Measurements from ENCODE around the gene COLEC11.
"Not testable (repeated sequence)": the region's sequence is repeated elsewhere in the genome, so short reads cannot be mapped to it uniquely, and the experiment has no call there.

COLEC11 gene

DNA sequence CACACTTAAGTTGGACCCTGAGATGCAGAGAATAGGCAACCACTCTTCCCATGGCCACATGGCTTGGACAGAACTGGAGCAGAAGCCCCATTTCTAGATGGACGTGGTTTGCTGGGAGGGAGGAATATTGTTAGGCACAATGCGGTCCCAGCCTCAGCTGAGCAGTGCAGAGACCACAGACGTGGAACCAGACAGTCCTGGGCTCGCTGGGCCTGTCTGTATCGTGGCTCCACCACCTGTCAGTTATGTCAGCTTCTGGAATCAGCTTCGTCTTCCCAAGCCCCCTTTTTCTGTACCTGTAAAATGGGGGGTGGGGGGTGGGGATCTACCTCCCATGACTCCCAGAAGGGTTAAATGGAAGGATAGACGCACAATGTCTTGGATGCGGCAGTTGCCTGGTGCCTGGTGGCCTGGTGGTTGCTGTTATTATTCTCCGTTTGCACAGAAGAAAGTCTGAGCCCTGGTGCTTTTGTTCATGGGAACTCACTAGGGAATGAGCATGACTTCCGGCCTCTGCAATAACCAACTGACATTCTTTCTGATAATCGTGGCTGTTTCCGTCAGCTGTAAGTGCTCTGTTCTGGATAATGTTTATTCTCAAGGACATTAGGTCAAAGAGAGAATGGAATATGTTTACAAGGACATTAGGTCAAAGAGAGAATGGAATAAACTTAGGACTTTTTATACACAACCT, 31.4 kb downstream of the COLEC11 start:
- no peak for DNase-seq

GRCh38 chr2:3626812-3627499, 32.0 kb downstream of the COLEC11 start:
- DNase-seq, result no peak

DNA sequence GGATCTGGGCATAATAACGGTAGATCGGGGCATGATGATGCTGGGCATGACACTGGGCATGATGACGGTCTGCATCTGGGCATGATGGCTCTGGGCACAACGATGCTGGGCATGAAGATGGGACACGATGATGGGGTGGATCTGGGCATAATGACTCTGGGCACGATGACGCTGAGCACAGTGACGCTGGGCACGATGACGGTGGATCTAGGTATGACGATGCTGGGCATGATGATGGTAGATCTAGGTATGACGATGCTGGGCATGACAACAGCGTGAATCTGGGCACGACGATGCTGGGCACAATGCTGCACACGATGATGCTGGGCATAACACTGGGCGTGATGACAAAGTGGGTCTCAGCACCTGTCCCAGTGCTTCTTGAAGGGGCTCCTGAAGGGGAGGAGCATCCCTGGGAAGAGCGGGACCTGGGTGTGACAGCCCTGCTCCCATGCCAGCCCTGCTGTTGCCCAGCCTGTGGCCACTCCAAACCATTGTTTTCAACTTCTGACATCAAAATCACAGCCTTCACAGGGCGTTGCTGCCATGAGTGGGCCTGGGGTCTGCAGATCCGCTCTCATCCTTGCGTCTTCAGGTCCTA, 32.7 kb downstream of the COLEC11 start:
- DNase-seq, result no peak

DNA sequence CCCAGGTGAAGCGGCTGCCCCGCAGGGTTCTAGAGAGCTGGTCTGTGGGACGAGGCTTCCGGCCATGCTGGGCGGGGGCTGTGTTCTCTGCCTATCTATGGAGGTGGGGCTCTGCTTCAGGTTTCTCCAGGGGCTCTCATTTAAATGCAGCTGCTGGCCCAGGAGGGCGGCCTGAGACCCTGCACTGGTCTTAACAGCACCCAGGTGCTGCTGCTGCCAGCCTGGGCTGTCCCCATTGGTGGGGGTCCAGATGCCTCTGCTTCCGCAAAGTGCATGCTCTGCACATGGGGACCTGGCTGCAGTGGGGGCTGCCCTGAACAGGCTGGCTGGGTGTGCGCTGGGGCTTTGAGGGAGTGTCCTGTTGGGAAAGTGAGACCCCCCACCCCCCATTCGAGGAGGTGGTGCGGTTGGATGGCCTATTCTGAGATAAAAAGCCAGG, 33.3 kb downstream of the COLEC11 start:
- DNase-seq, result no peak

DNA sequence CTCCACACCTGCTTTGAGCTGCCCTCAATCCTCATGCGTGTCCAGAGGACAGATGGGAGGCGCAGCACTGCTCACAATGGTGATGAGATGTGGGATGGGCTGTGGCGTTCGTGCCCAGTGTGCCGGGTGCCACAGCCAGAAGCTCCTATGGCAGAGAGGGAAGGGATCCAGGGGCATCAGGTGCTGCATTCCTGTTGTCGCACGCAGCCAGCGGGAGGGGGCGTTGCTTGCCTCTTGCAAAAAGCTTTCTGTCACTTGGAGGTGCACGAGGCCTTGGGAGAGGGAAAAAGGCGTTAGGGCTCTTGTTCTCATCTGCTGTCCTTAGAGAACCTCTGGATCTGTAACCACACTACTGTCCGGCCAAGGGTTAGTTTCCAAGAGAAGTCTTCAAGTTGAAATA, 33.9 kb downstream of the COLEC11 start:
- no peak for DNase-seq

DNA sequence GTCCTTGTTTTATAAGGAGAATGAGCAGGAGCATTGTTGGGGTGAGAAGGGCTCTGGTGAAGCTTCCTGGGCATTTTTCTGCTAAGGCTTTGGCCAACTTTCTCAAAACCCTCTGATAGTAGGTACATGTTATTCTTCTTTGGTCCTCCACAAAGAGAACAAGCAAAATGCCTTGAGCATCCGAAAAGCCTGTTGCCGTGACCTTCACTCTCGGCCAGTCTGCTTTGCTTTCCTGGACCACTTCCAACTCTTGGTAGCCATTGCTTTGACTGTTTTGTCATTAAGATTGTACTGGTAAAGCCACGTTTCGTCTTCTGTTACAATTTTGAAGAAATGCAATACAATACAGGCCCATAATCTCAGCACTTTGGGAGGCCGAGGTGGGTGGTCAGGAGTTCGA, 35.7 kb downstream of the COLEC11 start:
- no peak for DNase-seq

DNA sequence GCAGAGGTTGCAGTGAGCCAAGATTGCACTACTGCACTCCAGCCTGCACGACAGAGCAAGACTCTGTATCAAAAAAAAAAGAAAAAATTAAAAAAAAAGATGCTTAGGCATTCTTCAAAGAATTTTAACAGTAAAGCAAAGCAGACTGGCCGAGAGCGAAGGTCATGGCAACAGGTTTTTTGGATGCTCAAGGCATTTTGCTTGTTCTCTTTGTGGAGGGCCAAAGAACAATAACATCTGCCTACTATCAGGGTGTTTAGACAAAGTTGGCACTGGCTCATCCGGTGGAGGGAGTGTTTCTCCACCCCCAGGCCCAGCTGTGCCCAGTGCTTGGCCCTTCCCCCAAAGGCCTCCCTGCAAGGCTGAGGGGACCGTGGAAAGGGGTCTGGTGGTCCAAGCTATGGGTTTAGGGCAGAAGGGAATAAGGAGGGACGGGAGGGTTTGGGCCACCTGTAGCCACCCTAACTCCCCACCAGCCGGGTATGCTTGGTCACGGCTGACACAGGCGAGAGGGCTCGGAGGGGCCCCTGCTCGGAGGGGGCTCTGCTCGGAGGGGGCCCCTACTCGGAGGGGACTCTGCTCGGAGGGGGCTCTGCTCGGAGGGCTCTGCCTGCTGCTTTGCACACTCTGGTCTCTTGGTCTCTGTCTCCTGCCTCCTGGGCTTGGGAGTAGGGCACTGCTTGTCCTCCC, 36.4 kb downstream of the COLEC11 start:
- no peak for DNase-seq

- no peak for DNase-seq
Observed at GRCh38 chr2:3631851-3632659, 37.1 kb downstream of the COLEC11 start.

GRCh38 chr2:3633089-3633981, 38.4 kb downstream of the COLEC11 start:
- no peak for DNase-seq

- DNase-seq, result no peak
Observed at GRCh38 chr2:3633982-3634595, 39.2 kb downstream of the COLEC11 start.

DNA sequence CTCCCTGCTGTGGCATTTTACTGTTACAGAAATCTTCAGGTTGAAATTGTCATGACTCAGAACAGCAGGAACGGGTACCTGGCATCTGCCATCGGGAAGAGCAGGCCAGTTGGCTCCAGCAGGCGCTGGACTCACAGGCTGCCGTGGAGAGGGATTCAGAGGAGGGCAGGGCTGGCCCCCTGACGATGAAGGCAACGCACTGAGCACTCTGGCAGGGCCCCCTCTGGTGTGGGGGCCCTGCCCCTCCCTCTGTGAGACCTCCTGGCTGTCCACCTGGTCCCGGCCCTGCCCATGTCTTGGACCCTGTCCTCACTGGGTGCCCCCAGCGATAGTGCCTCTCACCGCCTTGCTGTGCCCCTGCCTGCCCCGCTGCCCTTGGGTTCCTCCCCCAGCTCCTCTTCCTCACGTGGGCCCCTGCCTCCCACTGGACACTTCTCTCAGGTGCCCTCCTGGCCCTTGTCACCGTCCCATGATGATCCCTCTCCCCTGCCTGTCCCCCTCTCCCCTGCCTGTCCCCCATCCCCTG, 39.7 kb downstream of the COLEC11 start:
- no peak for DNase-seq

DNA sequence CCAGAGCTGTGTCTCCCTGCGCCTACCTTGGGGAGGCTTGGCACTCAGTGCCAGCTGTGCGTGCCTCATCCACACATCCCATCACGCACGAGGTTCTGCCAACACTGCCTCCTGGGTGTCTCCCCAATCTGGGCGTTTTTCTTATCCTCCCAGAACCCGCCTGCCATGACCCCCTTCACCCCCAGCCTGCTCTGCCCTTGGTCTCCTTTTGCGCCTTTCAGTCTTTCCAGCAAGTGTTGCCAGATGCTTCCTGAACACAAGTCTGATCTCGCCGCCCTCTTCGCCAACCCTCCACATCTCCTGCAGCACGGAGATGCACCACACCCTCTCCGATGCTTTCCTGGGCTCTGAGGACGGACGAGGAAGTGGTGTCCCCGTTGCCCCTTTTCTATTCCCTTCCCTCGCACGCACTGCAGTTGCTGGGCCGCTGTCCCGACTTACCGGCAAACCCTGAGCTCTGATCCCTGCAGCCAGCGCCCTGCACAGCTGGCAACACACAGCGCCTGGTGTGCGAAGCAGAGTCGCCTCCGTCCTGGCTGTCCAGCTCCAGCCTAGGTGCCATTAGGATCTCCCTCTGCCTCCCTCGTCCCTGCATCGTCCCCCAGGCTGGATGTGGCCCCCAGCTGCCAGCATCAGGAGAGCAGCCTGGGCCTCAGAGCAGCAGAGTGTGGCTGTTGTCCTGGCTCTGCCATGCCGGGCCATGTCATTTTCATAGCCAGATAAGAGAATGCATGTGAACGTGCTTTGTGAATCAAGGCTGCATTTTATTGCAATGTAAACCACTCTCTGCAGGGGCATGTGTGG, 40.5 kb downstream of the COLEC11 start:
- no peak for DNase-seq

GRCh38 chr2:3635975-3636327, 41.0 kb downstream of the COLEC11 start:
- DNase-seq, result not testable (repeated sequence)

- DNase-seq, result no peak
Observed at GRCh38 chr2:3636586-3637310, 41.8 kb downstream of the COLEC11 start.

DNA sequence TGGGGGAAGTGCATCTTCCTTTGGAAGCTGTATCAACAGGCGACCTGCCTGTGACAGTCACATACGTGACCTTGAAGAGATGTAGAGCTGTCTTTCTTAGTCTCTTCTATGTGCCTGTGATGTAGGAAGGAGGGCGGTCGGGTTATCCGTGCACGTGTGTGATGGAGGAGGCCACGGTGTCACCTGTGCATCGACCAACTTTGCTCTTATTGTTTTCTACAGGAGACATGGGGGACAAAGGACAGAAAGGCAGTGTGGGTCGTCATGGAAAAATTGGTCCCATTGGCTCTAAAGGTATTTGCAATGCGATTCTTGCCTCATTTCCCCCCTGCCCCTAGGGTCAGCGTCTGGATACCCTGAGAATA, 42.4 kb downstream of the COLEC11 start:
- no peak for DNase-seq

GRCh38 chr2:3637692-3638455, 43.0 kb downstream of the COLEC11 start:
- no peak for DNase-seq

DNA sequence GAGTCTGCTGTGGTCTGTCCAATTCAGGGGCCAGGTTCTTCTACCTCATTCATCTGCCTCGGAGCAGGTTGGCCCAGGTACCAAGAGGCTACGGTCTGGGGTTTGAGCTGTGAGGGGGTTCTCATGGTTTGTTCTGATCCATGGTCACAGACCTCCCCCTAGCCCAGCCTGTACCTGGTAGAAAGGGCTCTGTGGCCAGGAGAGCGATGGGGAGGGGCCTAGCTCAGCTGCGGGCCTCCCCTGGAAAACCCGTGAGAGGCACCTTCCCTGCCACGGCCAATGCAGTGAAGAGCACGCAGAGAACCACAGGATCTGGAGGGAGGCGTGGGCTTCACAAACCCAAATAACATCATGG, 43.5 kb downstream of the COLEC11 start:
- no peak for DNase-seq

GRCh38 chr2:3639015-3639630, 44.2 kb downstream of the COLEC11 start:
- DNase-seq, result no peak

Data from NCI-H1048 (cell line).